DOHH2 (cell line): ENCODE data around the gene MLLT3.

Experiments
- H3F3A ChIP-seq: fragments of 200-600 bp; sonication (generic), shearing (Covaris generic); 2 replicates; pipeline ENCODE4 v1.6.0; 2016; ENCODE audit warnings: antibody characterized with exemption, mild to moderate bottlenecking; ENCODE audit not compliant: control insufficient read depth, insufficient read depth
- H3K27ac ChIP-seq: fragments of 200-600 bp; sonication (generic); 2 replicates; pipeline ENCODE4 v1.5.1; 2014; ENCODE audit warnings: low read depth, mild to moderate bottlenecking, low read length, moderate library complexity
- H3K27me3 ChIP-seq: fragments of 200-600 bp; sonication (generic); 2 replicates; pipeline ENCODE4 v1.6.1; 2014; ENCODE audit warnings: mild to moderate bottlenecking, low read length, mixed read lengths; ENCODE audit not compliant: control insufficient read depth
- H3K36me3 ChIP-seq: fragments of 200-600 bp; sonication (generic); 2 replicates; pipeline ENCODE4 v1.6.1; 2014; ENCODE audit warnings: mild to moderate bottlenecking, low read length, moderate library complexity, mixed read lengths; ENCODE audit not compliant: control insufficient read depth
- H3K4me1 ChIP-seq: fragments of 200-600 bp; sonication (generic); 2 replicates; pipeline ENCODE4 v1.6.1; 2014; ENCODE audit warnings: mild to moderate bottlenecking, low read length, mixed read lengths; ENCODE audit not compliant: control insufficient read depth
- H3K4me2 ChIP-seq: fragments of 200-600 bp; sonication (generic); 2 replicates; pipeline ENCODE4 v1.6.0; 2014; ENCODE audit warnings: mild to moderate bottlenecking, low read length, moderate library complexity
- H3K4me3 ChIP-seq: fragments of 200-600 bp; sonication (generic); 2 replicates; pipeline ENCODE4 v1.5.1; 2014; ENCODE audit warnings: mild to moderate bottlenecking, low read length, mixed read lengths
- H3K79me2 ChIP-seq: fragments of 200-600 bp; sonication (generic); 2 replicates; pipeline ENCODE4 v1.6.1; 2014; ENCODE audit warnings: mild to moderate bottlenecking, low read length, mixed read lengths; ENCODE audit not compliant: control insufficient read depth
- H3K9me2 ChIP-seq: fragments of 200-600 bp; sonication (generic); replicated peaks from 2 replicates; pipeline ENCODE4 v1.6.1; 2014; ENCODE audit warnings: mild to moderate bottlenecking, low read length, mixed read lengths; ENCODE audit not compliant: control insufficient read depth
- H3K9me3 ChIP-seq: fragments of 200-600 bp; sonication (generic); 2 replicates; pipeline ENCODE4 v1.6.1; 2014; ENCODE audit warnings: antibody characterized with exemption, low read length, mixed read lengths; ENCODE audit not compliant: control insufficient read depth, insufficient read depth
- H4K20me1 ChIP-seq: fragments of 200-600 bp; sonication (generic); 2 replicates; pipeline ENCODE4 v1.6.0; 2014; ENCODE audit warnings: low read depth, mild to moderate bottlenecking, antibody characterized with exemption, low read length, moderate library complexity; ENCODE audit not compliant: control insufficient read depth, insufficient read depth
- EZH2phosphoT487 ChIP-seq: fragments of 200-600 bp; sonication (generic); IDR thresholded peaks from 2 replicates; pipeline ENCODE4 v1.6.1; 2017; ENCODE audit warnings: borderline replicate concordance, mild to moderate bottlenecking, antibody characterized with exemption, low read length, moderate library complexity, mixed read lengths
- TF ChIP-seq, protein P1 (sequence below): fragments of 200-600 bp; sonication (generic); IDR thresholded peaks from one replicate; pipeline ENCODE4 v1.5.1; 2014; ENCODE audit warnings: antibody characterized with exemption, mild to moderate bottlenecking, low read depth, low read length; ENCODE audit not compliant: poor library complexity, severe bottlenecking

MLLT3 gene

DNA sequence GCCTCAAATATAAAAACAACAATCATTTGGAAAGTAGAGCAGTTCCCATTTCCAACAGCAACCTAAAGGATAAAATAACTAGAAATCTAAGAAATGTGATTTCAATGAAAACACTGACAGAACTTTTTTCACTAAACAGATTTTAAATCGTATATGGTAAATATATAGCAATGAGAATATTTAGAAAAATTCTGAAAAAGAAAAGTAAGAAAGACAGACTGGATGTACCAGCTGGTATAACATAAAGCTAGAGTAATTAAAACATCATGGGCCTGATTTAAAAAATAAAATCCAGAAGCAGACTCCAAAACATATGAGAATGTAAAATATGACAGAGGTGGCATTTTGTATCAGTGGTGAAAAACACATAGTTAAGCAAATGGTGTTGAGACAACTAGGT is 308.9 kb downstream of the MLLT3 start:
- Histone ChIP-seq H3K4me2 (no peak overlapping the region), H3K9me2 (no peaks in the 10 kb centered on the region), H3K9me3 (no peaks in the 10 kb centered on the region), H3K4me3 (no peak overlapping the region), H4K20me1 (no peaks in the 10 kb centered on the region), H3K27ac (no peak overlapping the region), H3K36me3 (no peaks in the 10 kb centered on the region), H3K79me2 (no peaks in the 10 kb centered on the region), H3F3A (no peaks in the 10 kb centered on the region), H3K27me3 (no peaks in the 10 kb centered on the region), H3K4me1 (no peaks in the 10 kb centered on the region)
- no peak for TF ChIP-seq EZH2phosphoT487
- TF ChIP-seq, protein P1, sequence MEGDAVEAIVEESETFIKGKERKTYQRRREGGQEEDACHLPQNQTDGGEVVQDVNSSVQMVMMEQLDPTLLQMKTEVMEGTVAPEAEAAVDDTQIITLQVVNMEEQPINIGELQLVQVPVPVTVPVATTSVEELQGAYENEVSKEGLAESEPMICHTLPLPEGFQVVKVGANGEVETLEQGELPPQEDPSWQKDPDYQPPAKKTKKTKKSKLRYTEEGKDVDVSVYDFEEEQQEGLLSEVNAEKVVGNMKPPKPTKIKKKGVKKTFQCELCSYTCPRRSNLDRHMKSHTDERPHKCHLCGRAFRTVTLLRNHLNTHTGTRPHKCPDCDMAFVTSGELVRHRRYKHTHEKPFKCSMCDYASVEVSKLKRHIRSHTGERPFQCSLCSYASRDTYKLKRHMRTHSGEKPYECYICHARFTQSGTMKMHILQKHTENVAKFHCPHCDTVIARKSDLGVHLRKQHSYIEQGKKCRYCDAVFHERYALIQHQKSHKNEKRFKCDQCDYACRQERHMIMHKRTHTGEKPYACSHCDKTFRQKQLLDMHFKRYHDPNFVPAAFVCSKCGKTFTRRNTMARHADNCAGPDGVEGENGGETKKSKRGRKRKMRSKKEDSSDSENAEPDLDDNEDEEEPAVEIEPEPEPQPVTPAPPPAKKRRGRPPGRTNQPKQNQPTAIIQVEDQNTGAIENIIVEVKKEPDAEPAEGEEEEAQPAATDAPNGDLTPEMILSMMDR, result no peak

DNA sequence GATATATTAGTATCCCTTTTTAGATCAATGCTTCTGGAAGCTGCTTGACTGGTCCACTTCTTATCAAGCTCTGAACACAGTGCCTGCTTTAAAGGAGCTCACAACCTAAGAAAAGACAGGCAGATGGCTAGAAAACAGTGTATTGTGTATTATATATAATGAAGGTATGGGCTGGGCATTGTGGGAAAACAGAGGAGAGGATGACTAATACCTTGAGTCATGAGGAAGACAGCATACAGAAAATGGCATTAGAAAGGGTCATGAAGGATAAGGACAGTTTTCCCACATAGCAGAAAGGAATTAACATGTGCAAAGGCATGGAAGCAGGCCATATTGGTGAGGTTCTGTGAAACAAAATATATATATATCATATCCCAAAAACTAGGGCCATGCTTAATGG is 309.6 kb downstream of the MLLT3 start:
- TF ChIP-seq, protein P1, result no peak
- TF ChIP-seq EZH2phosphoT487, result no peak
- Histone ChIP-seq H3K9me3 (no peaks in the 10 kb centered on the region), H4K20me1 (no peaks in the 10 kb centered on the region)

DNA sequence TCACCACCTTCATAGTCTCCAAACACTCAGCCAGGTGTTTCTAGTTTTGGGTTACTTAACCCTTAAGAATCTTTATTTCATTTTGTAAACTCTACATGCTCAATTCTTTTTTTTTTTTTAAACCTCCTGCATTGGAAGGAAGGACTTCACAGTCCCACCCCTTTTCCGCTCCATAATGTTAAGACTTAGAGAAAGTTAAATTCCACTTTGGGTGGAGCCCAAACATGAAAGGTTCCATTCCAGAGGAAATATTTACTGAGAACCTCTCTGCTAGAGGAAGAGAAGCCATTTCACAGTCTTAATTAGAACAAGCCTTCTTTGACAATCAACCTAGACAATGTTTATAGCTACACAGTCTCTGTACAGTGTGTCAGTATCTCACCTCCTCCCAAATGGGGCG is 312.3 kb downstream of the MLLT3 start:
- Histone ChIP-seq H3K4me2 (no peak overlapping the region), H3K27ac (no peak overlapping the region), H3K79me2 (no peaks in the 10 kb centered on the region), H4K20me1 (no peaks in the 10 kb centered on the region), H3K9me2 (no peaks in the 10 kb centered on the region), H3K4me1 (no peaks in the 10 kb centered on the region), H3K36me3 (no peaks in the 10 kb centered on the region), H3K27me3 (no peaks in the 10 kb centered on the region), H3K9me3 (no peaks in the 10 kb centered on the region), H3F3A (no peaks in the 10 kb centered on the region), H3K4me3 (no peak overlapping the region)
- TF ChIP-seq EZH2phosphoT487, result no peak
- TF ChIP-seq, protein P1, result no peak

More for the DNA sequence above, 309.6 kb downstream of the MLLT3 start:
- Histone ChIP-seq H3K9me2 (no peaks in the 10 kb centered on the region), H3K4me2 (no peak overlapping the region), H3K36me3 (no peaks in the 10 kb centered on the region), H3K79me2 (no peaks in the 10 kb centered on the region), H3F3A (no peaks in the 10 kb centered on the region), H3K4me1 (no peaks in the 10 kb centered on the region), H3K27ac (no peak overlapping the region), H3K27me3 (no peaks in the 10 kb centered on the region), H3K4me3 (no peak overlapping the region)

DNA sequence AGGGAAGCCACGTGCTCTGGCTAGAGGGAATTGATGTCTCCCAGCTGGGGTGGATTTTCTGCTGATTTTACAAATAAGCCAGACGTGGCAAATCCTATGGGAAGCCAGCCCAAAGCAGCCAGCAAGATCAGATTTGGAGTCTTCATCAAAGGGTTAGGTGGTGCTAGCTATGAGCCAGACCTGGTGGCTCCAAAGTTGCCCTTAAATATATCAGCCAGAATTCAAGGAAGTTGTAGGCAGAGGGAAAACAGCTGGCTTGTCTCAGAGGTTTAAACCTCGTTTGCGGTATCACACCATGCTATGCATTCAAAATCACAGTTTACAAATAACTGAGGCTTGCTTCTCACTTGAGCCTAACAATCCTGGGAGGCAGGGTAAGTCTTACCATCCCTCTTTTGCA is 313.2 kb downstream of the MLLT3 start:
- Histone ChIP-seq H3F3A (no peaks in the 10 kb centered on the region), H3K79me2 (no peaks in the 10 kb centered on the region), H3K27ac (no peak overlapping the region), H3K4me3 (no peak overlapping the region), H3K4me1 (no peaks in the 10 kb centered on the region), H3K36me3 (no peaks in the 10 kb centered on the region), H4K20me1 (no peaks in the 10 kb centered on the region), H3K9me2 (no peaks in the 10 kb centered on the region), H3K4me2 (no peak overlapping the region), H3K9me3 (no peaks in the 10 kb centered on the region), H3K27me3 (no peaks in the 10 kb centered on the region)
- TF ChIP-seq EZH2phosphoT487, result no peak
- TF ChIP-seq, protein P1, result no peak
